ENCODE data around the gene BRS3. TPM values are rescaled to one million over a fixed set of nuclear protein-coding genes. Genes with fewer than 3 reads are reported as not detected.

BRS3 gene
- total and polyA plus RNA-seq, 2 donors from 2014 or later = not detected

GRCh38 chrX:136493011-136493410 is 5.3 kb downstream of the BRS3 start:
- intact Hi-C loops (cut with DNase I) = no loop called here
- DNase-seq (no peak), FAIRE-seq (no peak)
- peaks cover 7% of the 10 kb centered on the region for H3K27me3 ChIP-seq (ENCODE audit: control insufficient read depth, insufficient read depth, low read length)
- no peaks in the 10 kb centered on the region for H3K36me3 ChIP-seq (ENCODE audit: control insufficient read depth in 2 of 3, insufficient read depth in 3 of 3, low read length in 3 of 3)
- no peaks in the 10 kb centered on the region for H3K9me3 ChIP-seq (ENCODE audit: control insufficient read depth in 2 of 3, insufficient read depth in 1 of 3, low read length in 3 of 3)
- H3K4me1 ChIP-seq (ENCODE audit: control insufficient read depth in 2 of 3, insufficient read depth in 2 of 3, low read depth in 1 of 3, low read length in 3 of 3) = no peaks in the 10 kb centered on the region
- no peak for TF ChIP-seq CTCF (IDR thresholded peaks at IDR 0.05; ENCODE audit: borderline replicate concordance, extremely low read depth, insufficient read depth)
- no peak overlapping the region for H3K27ac ChIP-seq (ENCODE audit: low read depth in 2 of 2, low read length in 2 of 2)
- H3K9ac ChIP-seq (ENCODE audit: low read length in 3 of 3) = no peak overlapping the region
- no peak overlapping the region for H3K4me3 ChIP-seq (ENCODE audit: low read length in 3 of 3)

DNA sequence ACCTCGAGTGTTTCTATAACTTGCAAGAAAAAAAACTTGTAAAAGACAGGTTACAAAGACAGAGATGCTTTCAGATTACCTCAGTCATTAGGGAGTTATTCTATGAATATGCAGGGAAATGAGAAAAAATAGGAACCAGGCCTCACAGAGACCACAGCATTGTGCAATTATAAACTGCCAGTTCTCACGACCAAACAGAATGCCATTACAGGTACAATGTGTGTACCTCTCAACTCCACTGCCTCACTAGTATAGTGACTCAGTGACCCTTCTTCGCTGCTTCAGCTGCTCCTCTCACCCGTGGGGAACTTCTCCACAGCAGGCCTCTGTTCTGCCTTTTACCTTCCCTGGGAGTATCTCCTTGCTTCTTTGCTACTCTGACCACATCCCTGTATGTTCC is 7.3 kb downstream of the BRS3 start:
- FAIRE-seq (no peak), DNase-seq (no peak)
- TF ChIP-seq CTCF (IDR thresholded peaks at IDR 0.05; ENCODE audit: borderline replicate concordance, extremely low read depth, insufficient read depth) = no peak
- H3K4me1 ChIP-seq (ENCODE audit: control insufficient read depth in 2 of 3, insufficient read depth in 2 of 3, low read depth in 1 of 3, low read length in 3 of 3) = no peaks in the 10 kb centered on the region
- no peak overlapping the region for H3K4me3 ChIP-seq (ENCODE audit: low read length in 3 of 3)
- no peaks in the 10 kb centered on the region for H3K9me3 ChIP-seq (ENCODE audit: control insufficient read depth in 2 of 3, insufficient read depth in 1 of 3, low read length in 3 of 3)
- intact Hi-C loops (cut with DNase I) = no loop called here
- peaks cover 7% of the 10 kb centered on the region for H3K27me3 ChIP-seq (ENCODE audit: control insufficient read depth, insufficient read depth, low read length)
- H3K36me3 ChIP-seq (ENCODE audit: control insufficient read depth in 2 of 3, insufficient read depth in 3 of 3, low read length in 3 of 3) = no peaks in the 10 kb centered on the region
- H3K9ac ChIP-seq (ENCODE audit: low read length in 3 of 3) = no peak overlapping the region
- H3K27ac ChIP-seq (ENCODE audit: low read depth in 2 of 2, low read length in 2 of 2) = no peak overlapping the region

- intact Hi-C loops (cut with DNase I) = no loop called here
- no peak for TF ChIP-seq CTCF (IDR thresholded peaks at IDR 0.05; ENCODE audit: borderline replicate concordance, extremely low read depth, insufficient read depth)
- Histone ChIP-seq H3K9me3 (ENCODE audit: control insufficient read depth in 2 of 3, insufficient read depth in 1 of 3, low read length in 3 of 3) (no peaks in the 10 kb centered on the region), H3K27me3 (ENCODE audit: control insufficient read depth, insufficient read depth, low read length) (no peaks in the 10 kb centered on the region), H3K9ac (ENCODE audit: low read length in 3 of 3) (peak overlapping the region; percentile 43 to 92 (median 85)), H3K36me3 (ENCODE audit: control insufficient read depth in 2 of 3, insufficient read depth in 3 of 3, low read length in 3 of 3) (peaks cover 0 to 5% (median 2%) of the 10 kb centered on the region in 3 donors), H3K27ac (ENCODE audit: low read depth in 2 of 2, low read length in 2 of 2) (peak overlapping the region; percentile 87 to 89), H3K4me1 (ENCODE audit: control insufficient read depth in 2 of 3, insufficient read depth in 2 of 3, low read depth in 1 of 3, low read length in 3 of 3) (no peaks in the 10 kb centered on the region), H3K4me3 (ENCODE audit: low read length in 3 of 3) (peak overlapping the region; percentile 61 to 89 (median 88))
- FAIRE-seq = no peak
- DNase-seq = no peak
These were observed 8.5 kb downstream of the BRS3 start for GRCh38 chrX:136496186-136496763.
